ENCODE data around the gene CRNKL1.
"Not testable (repeated sequence)": the region's sequence is repeated elsewhere in the genome, so short reads cannot be mapped to it uniquely, and the experiment has no call there.

The CRNKL1 gene

GRCh38 chr20:20009784-20010253 lies 42.4 kb downstream of the CRNKL1 start:
- H3K36me3 ChIP-seq (ENCODE audit: insufficient read depth, low read length), result no peaks in the 10 kb centered on the region
- no peak overlapping the region for H3K27ac ChIP-seq (ENCODE audit: low read depth, low read length)
- H3K4me1 ChIP-seq (ENCODE audit: control insufficient read depth, insufficient read depth, low read length, unreplicated experiment), result peaks cover 9% of the 10 kb centered on the region
- no peaks in the 10 kb centered on the region for H3K79me2 ChIP-seq (ENCODE audit: control insufficient read depth, insufficient read depth, low read length, unreplicated experiment)
- no peaks in the 10 kb centered on the region for H3K27me3 ChIP-seq (ENCODE audit: insufficient read depth, low read length)
- H2AFZ ChIP-seq (ENCODE audit: low read length, unreplicated experiment), result no peak overlapping the region
- H3K4me3 ChIP-seq (ENCODE audit: low read depth, low read length), result no peak overlapping the region

- no peak overlapping the region for H3K4me3 ChIP-seq (ENCODE audit: low read depth, low read length)
- H3K27ac ChIP-seq (ENCODE audit: low read depth, low read length), result no peak overlapping the region
- peaks cover 44% of the 10 kb centered on the region for H3K4me1 ChIP-seq (ENCODE audit: control insufficient read depth, insufficient read depth, low read length, unreplicated experiment)
- no peaks in the 10 kb centered on the region for H3K27me3 ChIP-seq (ENCODE audit: insufficient read depth, low read length)
- no peak overlapping the region for H2AFZ ChIP-seq (ENCODE audit: low read length, unreplicated experiment)
- peaks cover 7% of the 10 kb centered on the region for H3K79me2 ChIP-seq (ENCODE audit: control insufficient read depth, insufficient read depth, low read length, unreplicated experiment)
- H3K36me3 ChIP-seq (ENCODE audit: insufficient read depth, low read length), result peaks cover 15% of the 10 kb centered on the region
Observed at GRCh38 chr20:20005342-20005741, 46.9 kb downstream of the CRNKL1 start.

- H3K27me3 ChIP-seq (ENCODE audit: insufficient read depth, low read length); H3K79me2 ChIP-seq (ENCODE audit: control insufficient read depth, insufficient read depth, low read length, unreplicated experiment): not testable (repeated sequence)
- peaks cover 27% of the 10 kb centered on the region for H3K36me3 ChIP-seq (ENCODE audit: insufficient read depth, low read length)
- peak overlapping the region; percentile 49 for H3K4me3 ChIP-seq (ENCODE audit: low read depth, low read length)
- peaks cover 39% of the 10 kb centered on the region for H3K4me1 ChIP-seq (ENCODE audit: control insufficient read depth, insufficient read depth, low read length, unreplicated experiment)
- H2AFZ ChIP-seq (ENCODE audit: low read length, unreplicated experiment), result peak overlapping the region; percentile 10
- H3K27ac ChIP-seq (ENCODE audit: low read depth, low read length), result peak overlapping the region; percentile 85
Observed at GRCh38 chr20:20003955-20004322, 48.3 kb downstream of the CRNKL1 start.

- Histone ChIP-seq H2AFZ (ENCODE audit: low read length, unreplicated experiment) (peak overlapping the region; percentile 10), H3K4me3 (ENCODE audit: low read depth, low read length) (peak overlapping the region; percentile 49), H3K79me2 (ENCODE audit: control insufficient read depth, insufficient read depth, low read length, unreplicated experiment) (peaks cover 9% of the 10 kb centered on the region), H3K36me3 (ENCODE audit: insufficient read depth, low read length) (peaks cover 27% of the 10 kb centered on the region), H3K27ac (ENCODE audit: low read depth, low read length) (peak overlapping the region; percentile 85), H3K27me3 (ENCODE audit: insufficient read depth, low read length) (no peaks in the 10 kb centered on the region), H3K4me1 (ENCODE audit: control insufficient read depth, insufficient read depth, low read length, unreplicated experiment) (peaks cover 39% of the 10 kb centered on the region)
Observed at GRCh38 chr20:20003031-20003954, 49.0 kb downstream of the CRNKL1 start.

GRCh38 chr20:20002101-20002998 lies 49.9 kb downstream of the CRNKL1 start:
- H2AFZ ChIP-seq (ENCODE audit: low read length, unreplicated experiment), result no peak overlapping the region
- H3K36me3 ChIP-seq (ENCODE audit: insufficient read depth, low read length), result peaks cover 27% of the 10 kb centered on the region
- H3K27me3 ChIP-seq (ENCODE audit: insufficient read depth, low read length), result no peaks in the 10 kb centered on the region
- H3K4me3 ChIP-seq (ENCODE audit: low read depth, low read length), result peak overlapping the region; percentile 49
- peak overlapping the region; percentile 85 for H3K27ac ChIP-seq (ENCODE audit: low read depth, low read length)
- peaks cover 9% of the 10 kb centered on the region for H3K79me2 ChIP-seq (ENCODE audit: control insufficient read depth, insufficient read depth, low read length, unreplicated experiment)
- peaks cover 39% of the 10 kb centered on the region for H3K4me1 ChIP-seq (ENCODE audit: control insufficient read depth, insufficient read depth, low read length, unreplicated experiment)

- no peaks in the 10 kb centered on the region for H3K27me3 ChIP-seq (ENCODE audit: insufficient read depth, low read length)
- no peak overlapping the region for H3K4me3 ChIP-seq (ENCODE audit: low read depth, low read length)
- peaks cover 28% of the 10 kb centered on the region for H3K79me2 ChIP-seq (ENCODE audit: control insufficient read depth, insufficient read depth, low read length, unreplicated experiment)
- H3K27ac ChIP-seq (ENCODE audit: low read depth, low read length), result no peak overlapping the region
- H2AFZ ChIP-seq (ENCODE audit: low read length, unreplicated experiment), result no peak overlapping the region
- peaks cover 43% of the 10 kb centered on the region for H3K4me1 ChIP-seq (ENCODE audit: control insufficient read depth, insufficient read depth, low read length, unreplicated experiment)
- peaks cover 27% of the 10 kb centered on the region for H3K36me3 ChIP-seq (ENCODE audit: insufficient read depth, low read length)
Observed at GRCh38 chr20:20000211-20000968, 51.9 kb downstream of the CRNKL1 start.

- Histone ChIP-seq H3K4me1 (ENCODE audit: control insufficient read depth, insufficient read depth, low read length, unreplicated experiment) (peaks cover 53% of the 10 kb centered on the region), H2AFZ (ENCODE audit: low read length, unreplicated experiment) (no peak overlapping the region), H3K4me3 (ENCODE audit: low read depth, low read length) (no peak overlapping the region), H3K36me3 (ENCODE audit: insufficient read depth, low read length) (peaks cover 27% of the 10 kb centered on the region), H3K79me2 (ENCODE audit: control insufficient read depth, insufficient read depth, low read length, unreplicated experiment) (peaks cover 38% of the 10 kb centered on the region), H3K27me3 (ENCODE audit: insufficient read depth, low read length) (no peaks in the 10 kb centered on the region), H3K27ac (ENCODE audit: low read depth, low read length) (no peak overlapping the region)
Observed at GRCh38 chr20:19998990-19999705, 53.1 kb downstream of the CRNKL1 start.

GRCh38 chr20:19996917-19997316 lies 55.3 kb downstream of the CRNKL1 start:
- H3K27me3 ChIP-seq (ENCODE audit: insufficient read depth, low read length), result no peaks in the 10 kb centered on the region
- H3K36me3 ChIP-seq (ENCODE audit: insufficient read depth, low read length), result peaks cover 25% of the 10 kb centered on the region
- no peak overlapping the region for H2AFZ ChIP-seq (ENCODE audit: low read length, unreplicated experiment)
- no peak overlapping the region for H3K4me3 ChIP-seq (ENCODE audit: low read depth, low read length)
- peaks cover 40% of the 10 kb centered on the region for H3K79me2 ChIP-seq (ENCODE audit: control insufficient read depth, insufficient read depth, low read length, unreplicated experiment)
- peaks cover 52% of the 10 kb centered on the region for H3K4me1 ChIP-seq (ENCODE audit: control insufficient read depth, insufficient read depth, low read length, unreplicated experiment)
- no peak overlapping the region for H3K27ac ChIP-seq (ENCODE audit: low read depth, low read length)

- Histone ChIP-seq H3K36me3 (ENCODE audit: insufficient read depth, low read length) (peaks cover 19% of the 10 kb centered on the region; the same call in 1 of the 2 replicates), H3K27ac (ENCODE audit: low read depth, low read length) (no peak overlapping the region), H3K4me3 (ENCODE audit: low read depth, low read length) (no peak overlapping the region), H2AFZ (ENCODE audit: low read length, unreplicated experiment) (no peak overlapping the region), H3K27me3 (ENCODE audit: insufficient read depth, low read length) (no peaks in the 10 kb centered on the region), H3K4me1 (ENCODE audit: control insufficient read depth, insufficient read depth, low read length, unreplicated experiment) (peaks cover 53% of the 10 kb centered on the region), H3K79me2 (ENCODE audit: control insufficient read depth, insufficient read depth, low read length, unreplicated experiment) (peaks cover 47% of the 10 kb centered on the region)
Observed at GRCh38 chr20:19996222-19996621, 56.0 kb downstream of the CRNKL1 start.

Data from ACC112 (cell line).